Measurements from ENCODE around the gene ST8SIA3.

Gene ST8SIA3

GRCh38 chr18:57352271-57352701 is at the start of gene ST8SIA3:
TSS of gene ST8SIA3 (plus strand) at chr18:57352557. CDS start at chr18:57352847, 290 bp downstream.
- DNase-seq (ENCODE audit: low spot score) = no peak

- no peak for DNase-seq (ENCODE audit: low spot score)
Measured at GRCh38 chr18:57311472-57311871, 40.9 kb upstream of the ST8SIA3 start.

- DNase-seq (ENCODE audit: low spot score) = no peak
Measured at GRCh38 chr18:57312346-57313144, 39.8 kb upstream of the ST8SIA3 start.

- no peak for DNase-seq (ENCODE audit: low spot score)
Measured at GRCh38 chr18:57320603-57321002, 31.8 kb upstream of the ST8SIA3 start.

- DNase-seq (ENCODE audit: low spot score) = no peak
Measured at GRCh38 chr18:57325491-57326166, 26.7 kb upstream of the ST8SIA3 start.

GRCh38 chr18:57326718-57327323 is 25.5 kb upstream of the ST8SIA3 start:
- DNase-seq (ENCODE audit: low spot score) = no peak

GRCh38 chr18:57328665-57329064 is 23.7 kb upstream of the ST8SIA3 start:
- DNase-seq (ENCODE audit: low spot score) = no peak

- DNase-seq (ENCODE audit: low spot score) = no peak
Measured at GRCh38 chr18:57329856-57330255, 22.5 kb upstream of the ST8SIA3 start.

GRCh38 chr18:57331718-57332117 is 20.6 kb upstream of the ST8SIA3 start:
- no peak for DNase-seq (ENCODE audit: low spot score)

GRCh38 chr18:57333940-57334339 is 18.4 kb upstream of the ST8SIA3 start:
- DNase-seq (ENCODE audit: low spot score) = no peak

GRCh38 chr18:57334383-57334782 is 18.0 kb upstream of the ST8SIA3 start:
- no peak for DNase-seq (ENCODE audit: low spot score)

GRCh38 chr18:57336343-57336742 is 16.0 kb upstream of the ST8SIA3 start:
- DNase-seq (ENCODE audit: low spot score) = no peak

GRCh38 chr18:57337890-57338289 is 14.5 kb upstream of the ST8SIA3 start:
- no peak for DNase-seq (ENCODE audit: low spot score)

- DNase-seq (ENCODE audit: low spot score) = no peak
Measured at GRCh38 chr18:57343833-57344232, 8.5 kb upstream of the ST8SIA3 start.

- DNase-seq (ENCODE audit: low spot score) = no peak
Measured at GRCh38 chr18:57346876-57347275, 5.5 kb upstream of the ST8SIA3 start.

- no peak for DNase-seq (ENCODE audit: low spot score)
Measured at GRCh38 chr18:57347784-57348183, 4.6 kb upstream of the ST8SIA3 start.

GRCh38 chr18:57352761-57353136 is 392 bp downstream of the ST8SIA3 start:
- DNase-seq (ENCODE audit: low spot score) = no peak

GRCh38 chr18:57353137-57353939 is 981 bp downstream of the ST8SIA3 start:
- no peak for DNase-seq (ENCODE audit: low spot score)

- DNase-seq (ENCODE audit: low spot score) = peak; percentile 81
Measured at GRCh38 chr18:57353940-57354461, 1.6 kb downstream of the ST8SIA3 start.

GRCh38 chr18:57359433-57359832 is 7.1 kb downstream of the ST8SIA3 start:
- no peak for DNase-seq (ENCODE audit: low spot score)

GRCh38 chr18:57362714-57363113 is 10.4 kb downstream of the ST8SIA3 start:
- DNase-seq (ENCODE audit: low spot score) = no peak

GRCh38 chr18:57364460-57364859 is 12.1 kb downstream of the ST8SIA3 start:
- no peak for DNase-seq (ENCODE audit: low spot score)
